Liver (tissue), 3 donors: ENCODE measurements around the gene FOXF2.

Source experiments
- GABPA ChIP-seq, 2 donors: IDR thresholded peaks in 1 of 2; conservative IDR thresholded peaks in 1 of 2; 2 replicates each; pipeline ENCODE4 v1.6.1; 2016; ENCODE audit warnings: antibody characterized with exemption in 2 of 2, mild to moderate bottlenecking in 1 of 2, moderate library complexity in 1 of 2
- JUND ChIP-seq, 2 donors: IDR thresholded peaks; 2 replicates each; pipeline ENCODE4 v1.6.1; 2016; ENCODE audit warnings: antibody characterized with exemption in 2 of 2
- RAD21 ChIP-seq, 2 donors: IDR thresholded peaks; 2 replicates each; pipeline ENCODE4 v1.6.1; 2016; ENCODE audit warnings: antibody characterized with exemption in 2 of 2, mild to moderate bottlenecking in 2 of 2
- RXRA ChIP-seq, 2 donors: IDR thresholded peaks; 2 replicates each; pipeline ENCODE4 v1.6.1; 2017 to 2018; ENCODE audit warnings: antibody characterized with exemption in 2 of 2, mild to moderate bottlenecking in 1 of 2
- SP1 ChIP-seq: IDR thresholded peaks from 2 replicates; pipeline ENCODE4 v1.6.1; 2018; ENCODE audit warnings: antibody characterized with exemption, mild to moderate bottlenecking
- TAF1 ChIP-seq: conservative IDR thresholded peaks from 2 replicates; pipeline ENCODE4 v1.6.1; 2016; ENCODE audit warnings: antibody characterized with exemption, mild to moderate bottlenecking
- YY1 ChIP-seq: IDR thresholded peaks from 2 replicates; pipeline ENCODE4 v1.6.1; 2016; ENCODE audit warnings: antibody characterized with exemption, mild to moderate bottlenecking
- ZBTB33 ChIP-seq: IDR thresholded peaks from 2 replicates; pipeline ENCODE4 v1.6.1; 2016; ENCODE audit warnings: antibody characterized with exemption
- TF ChIP-seq, protein P1 (sequence below): fragments of 150-350 bp; IDR thresholded peaks from 2 replicates; pipeline ENCODE4 v1.5.1; 2017; ENCODE audit warnings: improper control_type of control experiment, low read depth, low read length; ENCODE audit not compliant: missing input control
- TF ChIP-seq, protein P2 (sequence below): IDR thresholded peaks from 2 replicates; pipeline ENCODE4 v1.6.1; 2016; ENCODE audit warnings: antibody characterized with exemption, mild to moderate bottlenecking
- TF ChIP-seq, protein P3 (sequence below): IDR thresholded peaks from 2 replicates; pipeline ENCODE4 v1.6.1; 2016; ENCODE audit warnings: antibody characterized with exemption
- donor health status: healthy.
- donor health status: healthy.

GRCh38 chr6:1423578-1423977 is 34.2 kb downstream of the FOXF2 start:
- TF ChIP-seq, protein P1, sequence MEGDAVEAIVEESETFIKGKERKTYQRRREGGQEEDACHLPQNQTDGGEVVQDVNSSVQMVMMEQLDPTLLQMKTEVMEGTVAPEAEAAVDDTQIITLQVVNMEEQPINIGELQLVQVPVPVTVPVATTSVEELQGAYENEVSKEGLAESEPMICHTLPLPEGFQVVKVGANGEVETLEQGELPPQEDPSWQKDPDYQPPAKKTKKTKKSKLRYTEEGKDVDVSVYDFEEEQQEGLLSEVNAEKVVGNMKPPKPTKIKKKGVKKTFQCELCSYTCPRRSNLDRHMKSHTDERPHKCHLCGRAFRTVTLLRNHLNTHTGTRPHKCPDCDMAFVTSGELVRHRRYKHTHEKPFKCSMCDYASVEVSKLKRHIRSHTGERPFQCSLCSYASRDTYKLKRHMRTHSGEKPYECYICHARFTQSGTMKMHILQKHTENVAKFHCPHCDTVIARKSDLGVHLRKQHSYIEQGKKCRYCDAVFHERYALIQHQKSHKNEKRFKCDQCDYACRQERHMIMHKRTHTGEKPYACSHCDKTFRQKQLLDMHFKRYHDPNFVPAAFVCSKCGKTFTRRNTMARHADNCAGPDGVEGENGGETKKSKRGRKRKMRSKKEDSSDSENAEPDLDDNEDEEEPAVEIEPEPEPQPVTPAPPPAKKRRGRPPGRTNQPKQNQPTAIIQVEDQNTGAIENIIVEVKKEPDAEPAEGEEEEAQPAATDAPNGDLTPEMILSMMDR, result no peak
- TF ChIP-seq JUND (IDR thresholded peaks at IDR 0.05) (no peak), RXRA (IDR thresholded peaks at IDR 0.05) (no peak), SP1 (no peak), YY1 (no peak), TAF1 (no peak), RAD21 (IDR thresholded peaks at IDR 0.05) (no peak), GABPA (IDR thresholded peaks at IDR 0.05 in 1 of 2, conservative IDR thresholded peaks at IDR 0.05 in 1 of 2) (no peak), ZBTB33 (no peak)
- TF ChIP-seq, protein P2, sequence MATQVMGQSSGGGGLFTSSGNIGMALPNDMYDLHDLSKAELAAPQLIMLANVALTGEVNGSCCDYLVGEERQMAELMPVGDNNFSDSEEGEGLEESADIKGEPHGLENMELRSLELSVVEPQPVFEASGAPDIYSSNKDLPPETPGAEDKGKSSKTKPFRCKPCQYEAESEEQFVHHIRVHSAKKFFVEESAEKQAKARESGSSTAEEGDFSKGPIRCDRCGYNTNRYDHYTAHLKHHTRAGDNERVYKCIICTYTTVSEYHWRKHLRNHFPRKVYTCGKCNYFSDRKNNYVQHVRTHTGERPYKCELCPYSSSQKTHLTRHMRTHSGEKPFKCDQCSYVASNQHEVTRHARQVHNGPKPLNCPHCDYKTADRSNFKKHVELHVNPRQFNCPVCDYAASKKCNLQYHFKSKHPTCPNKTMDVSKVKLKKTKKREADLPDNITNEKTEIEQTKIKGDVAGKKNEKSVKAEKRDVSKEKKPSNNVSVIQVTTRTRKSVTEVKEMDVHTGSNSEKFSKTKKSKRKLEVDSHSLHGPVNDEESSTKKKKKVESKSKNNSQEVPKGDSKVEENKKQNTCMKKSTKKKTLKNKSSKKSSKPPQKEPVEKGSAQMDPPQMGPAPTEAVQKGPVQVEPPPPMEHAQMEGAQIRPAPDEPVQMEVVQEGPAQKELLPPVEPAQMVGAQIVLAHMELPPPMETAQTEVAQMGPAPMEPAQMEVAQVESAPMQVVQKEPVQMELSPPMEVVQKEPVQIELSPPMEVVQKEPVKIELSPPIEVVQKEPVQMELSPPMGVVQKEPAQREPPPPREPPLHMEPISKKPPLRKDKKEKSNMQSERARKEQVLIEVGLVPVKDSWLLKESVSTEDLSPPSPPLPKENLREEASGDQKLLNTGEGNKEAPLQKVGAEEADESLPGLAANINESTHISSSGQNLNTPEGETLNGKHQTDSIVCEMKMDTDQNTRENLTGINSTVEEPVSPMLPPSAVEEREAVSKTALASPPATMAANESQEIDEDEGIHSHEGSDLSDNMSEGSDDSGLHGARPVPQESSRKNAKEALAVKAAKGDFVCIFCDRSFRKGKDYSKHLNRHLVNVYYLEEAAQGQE, result no peak
- TF ChIP-seq, protein P3, sequence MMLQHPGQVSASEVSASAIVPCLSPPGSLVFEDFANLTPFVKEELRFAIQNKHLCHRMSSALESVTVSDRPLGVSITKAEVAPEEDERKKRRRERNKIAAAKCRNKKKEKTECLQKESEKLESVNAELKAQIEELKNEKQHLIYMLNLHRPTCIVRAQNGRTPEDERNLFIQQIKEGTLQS, result no peak
